Loucy (cell line): ENCODE measurements around the gene JPT2.

Experiments used
- H2AFZ ChIP-seq: fragments of 200-600 bp; sonication (generic); 2 replicates; pipeline ENCODE4 v1.6.0; 2016; ENCODE audit warnings: antibody characterized with exemption, mild to moderate bottlenecking, low read length, moderate library complexity
- H3F3A ChIP-seq: fragments of 200-600 bp; 2 replicates; pipeline ENCODE4 v1.6.0; 2016; ENCODE audit warnings: antibody characterized with exemption, low read depth, mild to moderate bottlenecking
- H3K27me3 ChIP-seq: fragments of 200-600 bp; sonication (generic); 2 replicates; pipeline ENCODE4 v1.6.1; 2014; ENCODE audit warnings: low read length, mild to moderate bottlenecking; ENCODE audit not compliant: insufficient read depth, poor library complexity, severe bottlenecking
- H3K36me3 ChIP-seq: fragments of 200-600 bp; sonication (generic); 2 replicates; pipeline ENCODE4 v1.6.1; 2016; ENCODE audit warnings: low read length; ENCODE audit not compliant: insufficient read depth
- H3K4me1 ChIP-seq: fragments of 200-600 bp; sonication (generic); 2 replicates; pipeline ENCODE4 v1.5.1; 2014; ENCODE audit warnings: low read length, mild to moderate bottlenecking; ENCODE audit not compliant: insufficient read depth, poor library complexity, severe bottlenecking
- H3K4me2 ChIP-seq: fragments of 200-600 bp; sonication (generic); 2 replicates; pipeline ENCODE4 v1.6.0; 2014; ENCODE audit warnings: antibody characterized with exemption, low read length, low read depth, mild to moderate bottlenecking; ENCODE audit not compliant: poor library complexity, severe bottlenecking
- H3K4me3 ChIP-seq: fragments of 200-600 bp; sonication (generic); 2 replicates; pipeline ENCODE4 v1.5.1; 2014; ENCODE audit warnings: low read length, mild to moderate bottlenecking, mixed read lengths; ENCODE audit not compliant: poor library complexity, severe bottlenecking
- H3K79me2 ChIP-seq: fragments of 200-600 bp; sonication (generic); 2 replicates; pipeline ENCODE4 v1.6.1; 2014; ENCODE audit warnings: low read length; ENCODE audit not compliant: insufficient read depth
- H3K9ac ChIP-seq: fragments of 200-600 bp; sonication (generic); 2 replicates; pipeline ENCODE4 v1.6.0; 2014; ENCODE audit warnings: mild to moderate bottlenecking, low read depth, low read length, moderate library complexity; ENCODE audit not compliant: poor library complexity, severe bottlenecking
- H3K9me2 ChIP-seq: fragments of 200-600 bp; sonication (generic); replicated peaks from 2 replicates; pipeline ENCODE4 v1.6.1; 2016; ENCODE audit warnings: low read depth, low read length, mixed read lengths
- H3K9me3 ChIP-seq: fragments of 200-600 bp; sonication (generic); 2 replicates; pipeline ENCODE4 v1.6.1; 2014; ENCODE audit warnings: mild to moderate bottlenecking, antibody characterized with exemption, low read length, low read depth; ENCODE audit not compliant: insufficient read depth
- H4K20me1 ChIP-seq: fragments of 200-600 bp; sonication (generic); 2 replicates; pipeline ENCODE4 v1.6.0; 2014; ENCODE audit warnings: antibody characterized with exemption, low read length, mild to moderate bottlenecking; ENCODE audit not compliant: insufficient read depth, poor library complexity, severe bottlenecking
- EZH2phosphoT487 ChIP-seq: fragments of 200-600 bp; IDR thresholded peaks from 2 replicates; pipeline ENCODE4 v1.6.1; 2018; ENCODE audit warnings: antibody characterized with exemption, mild to moderate bottlenecking, moderate library complexity, borderline replicate concordance
- TF ChIP-seq, protein P1 (sequence below): fragments of 200-600 bp; sonication (generic); conservative IDR thresholded peaks from 2 replicates; pipeline ENCODE4 v1.5.1; 2014; ENCODE audit warnings: mild to moderate bottlenecking, antibody characterized with exemption, low read length

Gene JPT2

DNA sequence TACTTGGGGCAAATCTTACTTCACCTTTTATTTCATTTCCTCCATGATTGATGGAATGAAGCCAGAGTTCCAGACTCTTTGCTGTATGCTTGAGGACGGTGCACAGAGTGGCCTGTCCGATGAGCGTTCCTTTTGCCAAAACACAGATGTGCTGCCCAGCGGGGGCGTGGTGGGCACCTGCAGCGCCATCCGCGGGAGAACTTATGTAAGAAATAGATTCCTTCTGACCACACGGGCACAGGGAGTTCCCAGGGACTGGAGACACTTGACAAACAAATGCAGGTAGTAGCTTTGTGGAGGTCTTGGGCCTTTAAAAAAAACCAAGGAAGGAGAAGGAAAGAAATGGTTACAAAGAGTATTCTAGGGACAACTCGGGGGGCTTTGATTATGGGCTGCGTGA lies 35.3 kb upstream of the JPT2 start:
- no peaks in the 10 kb centered on the region for H3K9me3 ChIP-seq
- no peaks in the 10 kb centered on the region for H3F3A ChIP-seq
- H3K4me1 ChIP-seq, result no peaks in the 10 kb centered on the region
- H3K79me2 ChIP-seq, result no peaks in the 10 kb centered on the region
- no peak overlapping the region for H2AFZ ChIP-seq
- H3K9me2 ChIP-seq, result no peaks in the 10 kb centered on the region
- H3K9ac ChIP-seq, result no peak overlapping the region
- no peak overlapping the region for H3K4me3 ChIP-seq
- TF ChIP-seq, protein P1, sequence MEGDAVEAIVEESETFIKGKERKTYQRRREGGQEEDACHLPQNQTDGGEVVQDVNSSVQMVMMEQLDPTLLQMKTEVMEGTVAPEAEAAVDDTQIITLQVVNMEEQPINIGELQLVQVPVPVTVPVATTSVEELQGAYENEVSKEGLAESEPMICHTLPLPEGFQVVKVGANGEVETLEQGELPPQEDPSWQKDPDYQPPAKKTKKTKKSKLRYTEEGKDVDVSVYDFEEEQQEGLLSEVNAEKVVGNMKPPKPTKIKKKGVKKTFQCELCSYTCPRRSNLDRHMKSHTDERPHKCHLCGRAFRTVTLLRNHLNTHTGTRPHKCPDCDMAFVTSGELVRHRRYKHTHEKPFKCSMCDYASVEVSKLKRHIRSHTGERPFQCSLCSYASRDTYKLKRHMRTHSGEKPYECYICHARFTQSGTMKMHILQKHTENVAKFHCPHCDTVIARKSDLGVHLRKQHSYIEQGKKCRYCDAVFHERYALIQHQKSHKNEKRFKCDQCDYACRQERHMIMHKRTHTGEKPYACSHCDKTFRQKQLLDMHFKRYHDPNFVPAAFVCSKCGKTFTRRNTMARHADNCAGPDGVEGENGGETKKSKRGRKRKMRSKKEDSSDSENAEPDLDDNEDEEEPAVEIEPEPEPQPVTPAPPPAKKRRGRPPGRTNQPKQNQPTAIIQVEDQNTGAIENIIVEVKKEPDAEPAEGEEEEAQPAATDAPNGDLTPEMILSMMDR, result no peak
- TF ChIP-seq EZH2phosphoT487, result no peak
- H4K20me1 ChIP-seq, result no peaks in the 10 kb centered on the region
- no peaks in the 10 kb centered on the region for H3K27me3 ChIP-seq
- H3K4me2 ChIP-seq, result no peak overlapping the region
- peaks cover 46% of the 10 kb centered on the region; the same call in 1 of the 2 replicates for H3K36me3 ChIP-seq

DNA sequence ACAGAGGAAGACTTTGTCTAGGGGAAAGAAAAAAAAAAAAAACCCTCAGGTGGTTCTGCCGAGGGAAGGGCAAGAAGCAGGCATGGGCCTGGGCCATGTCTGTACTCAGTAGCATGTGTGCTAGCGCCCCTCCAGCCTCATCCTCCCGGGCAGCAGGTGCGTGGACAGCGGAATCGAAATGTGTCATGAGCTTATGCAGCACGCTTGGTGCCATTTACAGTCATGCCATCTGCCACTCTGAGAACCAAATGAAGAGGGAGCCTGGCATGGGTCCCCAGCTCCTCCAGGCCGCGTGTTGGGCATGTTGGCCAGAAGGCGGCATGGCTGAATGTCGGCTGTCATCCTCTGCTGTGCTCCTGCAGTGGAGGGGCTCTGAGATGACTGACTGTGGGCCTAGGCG lies 34.6 kb upstream of the JPT2 start:
- TF ChIP-seq, protein P1, result no peak
- TF ChIP-seq EZH2phosphoT487, result no peak
- Histone ChIP-seq H3K4me2 (no peak overlapping the region), H3K9me2 (no peaks in the 10 kb centered on the region), H3K36me3 (peaks cover 39% of the 10 kb centered on the region; the same call in 1 of the 2 replicates), H3K79me2 (no peaks in the 10 kb centered on the region), H3F3A (no peaks in the 10 kb centered on the region), H3K27me3 (no peaks in the 10 kb centered on the region), H3K4me3 (no peak overlapping the region), H4K20me1 (no peaks in the 10 kb centered on the region), H3K9me3 (no peaks in the 10 kb centered on the region), H3K9ac (no peak overlapping the region), H2AFZ (no peak overlapping the region), H3K4me1 (no peaks in the 10 kb centered on the region)

DNA sequence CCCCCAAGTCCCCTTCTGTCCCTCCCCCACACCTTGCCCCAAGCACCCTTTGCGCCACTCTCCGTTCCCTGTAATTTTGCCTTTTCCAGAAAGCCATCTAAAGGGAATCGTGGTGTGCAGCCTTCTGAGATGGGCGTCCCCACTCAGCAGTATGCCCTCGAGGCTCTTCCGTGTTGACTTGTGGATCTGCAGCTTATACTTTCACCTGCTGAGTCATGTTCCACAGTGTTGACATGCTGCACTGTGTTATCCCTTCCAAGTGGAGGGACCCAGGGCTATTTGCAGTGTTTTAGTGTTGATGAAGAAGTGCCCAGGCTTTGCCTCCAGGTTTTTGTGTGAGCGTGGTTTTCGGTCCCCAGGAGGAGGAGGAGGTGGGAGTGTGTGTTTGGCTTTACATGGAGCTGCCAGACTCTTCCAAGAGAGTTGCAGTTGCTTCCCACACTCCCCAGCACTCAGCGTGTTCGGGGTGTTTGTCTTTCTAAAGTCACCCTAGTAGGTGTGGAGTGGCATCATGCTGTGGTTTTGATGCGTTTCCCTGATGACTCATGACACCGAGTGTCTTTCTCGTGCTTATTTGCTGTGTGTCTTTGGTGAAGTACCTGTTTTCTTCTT lies 32.1 kb upstream of the JPT2 start:
- H4K20me1 ChIP-seq, result no peaks in the 10 kb centered on the region
- peaks cover 24% of the 10 kb centered on the region; the same call in 1 of the 2 replicates for H3K36me3 ChIP-seq
- H3F3A ChIP-seq, result no peaks in the 10 kb centered on the region
- H3K4me1 ChIP-seq, result no peaks in the 10 kb centered on the region
- no peak overlapping the region for H3K4me2 ChIP-seq
- no peaks in the 10 kb centered on the region for H3K9me3 ChIP-seq
- H2AFZ ChIP-seq, result no peak overlapping the region
- no peaks in the 10 kb centered on the region for H3K9me2 ChIP-seq
- no peaks in the 10 kb centered on the region for H3K79me2 ChIP-seq
- no peak overlapping the region for H3K4me3 ChIP-seq
- no peak for TF ChIP-seq EZH2phosphoT487
- TF ChIP-seq, protein P1, result no peak
- H3K9ac ChIP-seq, result no peak overlapping the region
- no peaks in the 10 kb centered on the region for H3K27me3 ChIP-seq
